GM21515 (cell line): ENCODE results near the gene WDFY3.

Experiments used
- ATAC-seq: cut with Tn5 transposase; IDR thresholded peaks from one replicate; pipeline ENCODE4 v1.9.1; 2021; ENCODE audit not compliant: unreplicated experiment

Gene WDFY3

GRCh38 chr4:84948056-84948455 lies 18.4 kb downstream of the WDFY3 start:
- ATAC-seq = no peak

- ATAC-seq = no peak
Observed at GRCh38 chr4:84944947-84945346, 21.5 kb downstream of the WDFY3 start.

- ATAC-seq = no peak
Observed at GRCh38 chr4:84940960-84941359, 25.5 kb downstream of the WDFY3 start.

GRCh38 chr4:84939113-84939512 lies 27.4 kb downstream of the WDFY3 start:
- ATAC-seq = no peak

- no peak for ATAC-seq
Observed at GRCh38 chr4:84938316-84938715, 28.2 kb downstream of the WDFY3 start.

- ATAC-seq = no peak
Observed at GRCh38 chr4:84937381-84937977, 29.0 kb downstream of the WDFY3 start.

- ATAC-seq = no peak
Observed at GRCh38 chr4:84936123-84936522, 30.4 kb downstream of the WDFY3 start.

- ATAC-seq = no peak
Observed at GRCh38 chr4:84932462-84932861, 34.0 kb downstream of the WDFY3 start.

- ATAC-seq = no peak
Observed at GRCh38 chr4:84931961-84932360, 34.5 kb downstream of the WDFY3 start.

- no peak for ATAC-seq
Observed at GRCh38 chr4:84931274-84931673, 35.2 kb downstream of the WDFY3 start.

- ATAC-seq = no peak
Observed at GRCh38 chr4:84928089-84928488, 38.4 kb downstream of the WDFY3 start.

- no peak for ATAC-seq
Observed at GRCh38 chr4:84927428-84927827, 39.1 kb downstream of the WDFY3 start.

GRCh38 chr4:84925558-84925957 lies 40.9 kb downstream of the WDFY3 start:
- no peak for ATAC-seq

- no peak for ATAC-seq
Observed at GRCh38 chr4:84924434-84924833, 42.1 kb downstream of the WDFY3 start.

- ATAC-seq = no peak
Observed at GRCh38 chr4:84920617-84921016, 45.9 kb downstream of the WDFY3 start.

GRCh38 chr4:84917869-84918600 lies 48.5 kb downstream of the WDFY3 start:
- ATAC-seq = no peak

- ATAC-seq = no peak
Observed at GRCh38 chr4:84917086-84917821, 49.2 kb downstream of the WDFY3 start.

GRCh38 chr4:84916227-84916626 lies 50.3 kb downstream of the WDFY3 start:
- no peak for ATAC-seq

GRCh38 chr4:84915396-84915780 lies 51.1 kb downstream of the WDFY3 start:
- ATAC-seq = no peak

- ATAC-seq = no peak
Observed at GRCh38 chr4:84914686-84915395, 51.6 kb downstream of the WDFY3 start.

- ATAC-seq = no peak
Observed at GRCh38 chr4:84913176-84913575, 53.3 kb downstream of the WDFY3 start.

GRCh38 chr4:84912741-84913140 lies 53.7 kb downstream of the WDFY3 start:
- ATAC-seq = no peak
